Astrocyte (in vitro differentiated cells and primary cell): ENCODE data around the gene SYVN1. TPM values are rescaled to one million over a fixed set of nuclear protein-coding genes. Genes with fewer than 3 reads are reported as not detected.

Source experiments
- DNase-seq: peaks from one replicate; pipeline ENCODE4 v3.0.0-alpha.2; 2010; ENCODE audit warnings: low read depth
- FAIRE-seq: peaks from 2 replicates; lab custom pipeline; 2011; peaks lifted over from hg19 to GRCh38; lab: Jason Lieb, UNC
- H2AFZ ChIP-seq: 2 replicates; pipeline ENCODE4 v1.6.0; 2012; ENCODE audit warnings: low read depth, low read length, inconsistent platforms
- H3K27ac ChIP-seq: 2 replicates; pipeline ENCODE4 v1.5.1; 2011; ENCODE audit warnings: low read depth, low read length, inconsistent platforms
- H3K27me3 ChIP-seq: 2 replicates; pipeline ENCODE4 v1.6.0; 2011; ENCODE audit warnings: low read length, inconsistent platforms; ENCODE audit not compliant: insufficient read depth
- H3K36me3 ChIP-seq: 2 replicates; pipeline ENCODE4 v1.5.1; 2011; ENCODE audit warnings: low read length, inconsistent platforms; ENCODE audit not compliant: insufficient read depth
- H3K4me1 ChIP-seq: 2 replicates; pipeline ENCODE4 v1.5.1; 2011; ENCODE audit warnings: low read length, inconsistent platforms; ENCODE audit not compliant: insufficient read depth
- H3K4me2 ChIP-seq: 2 replicates; pipeline ENCODE4 v1.6.0; 2012; ENCODE audit warnings: low read length, inconsistent platforms
- H3K4me3 ChIP-seq: 2 replicates; pipeline ENCODE4 v1.5.1; 2011; ENCODE audit warnings: low read depth, mild to moderate bottlenecking, low read length, inconsistent platforms; ENCODE audit not compliant: insufficient read depth
- H3K79me2 ChIP-seq: 2 replicates; pipeline ENCODE4 v1.6.0; 2012; ENCODE audit warnings: mild to moderate bottlenecking, low read length, inconsistent platforms; ENCODE audit not compliant: insufficient read depth
- H3K9ac ChIP-seq: 2 replicates; pipeline ENCODE4 v1.6.0; 2012; ENCODE audit warnings: mild to moderate bottlenecking, low read length, inconsistent platforms
- H3K9me3 ChIP-seq: 2 replicates; pipeline ENCODE4 v1.5.1; 2012; ENCODE audit warnings: low read depth, mild to moderate bottlenecking, low read length, inconsistent platforms; ENCODE audit not compliant: insufficient read depth
- H4K20me1 ChIP-seq: 2 replicates; pipeline ENCODE4 v1.6.0; 2012; ENCODE audit warnings: low read length, inconsistent platforms; ENCODE audit not compliant: insufficient read depth
- H3K27ac Mint-ChIP-seq: one replicate; pipeline ENCODE4 v1.8.0; 2021; ENCODE audit warnings: mild to moderate bottlenecking, mixed read lengths; ENCODE audit not compliant: unreplicated experiment
- H3K27me3 Mint-ChIP-seq: one replicate; pipeline ENCODE4 v1.8.0; 2021; ENCODE audit warnings: low read depth, mixed read lengths; ENCODE audit not compliant: unreplicated experiment
- H3K36me3 Mint-ChIP-seq: one replicate; pipeline ENCODE4 v1.8.0; 2021; ENCODE audit warnings: low read depth, mixed read lengths; ENCODE audit not compliant: unreplicated experiment
- H3K4me1 Mint-ChIP-seq: one replicate; pipeline ENCODE4 v1.8.0; 2021; ENCODE audit warnings: low read depth, mixed read lengths; ENCODE audit not compliant: unreplicated experiment
- H3K4me3 Mint-ChIP-seq: one replicate; pipeline ENCODE4 v1.8.0; 2021; ENCODE audit warnings: mild to moderate bottlenecking, moderate library complexity, mixed read lengths; ENCODE audit not compliant: unreplicated experiment
- H3K9me3 Mint-ChIP-seq: one replicate; pipeline ENCODE4 v1.8.0; 2021; ENCODE audit warnings: mild to moderate bottlenecking, mixed read lengths; ENCODE audit not compliant: unreplicated experiment
- EZH2 ChIP-seq: IDR thresholded peaks from 2 replicates; pipeline ENCODE4 v1.6.1; 2012; ENCODE audit warnings: mild to moderate bottlenecking, low read length, inconsistent platforms; ENCODE audit not compliant: insufficient read depth
- total RNA-seq: library from RNA; stranded (reverse); gene quantifications from 2 replicates; pipeline ENCODE4 v1.2.1, GENCODE V29; 2021
- TF ChIP-seq, protein P1 (sequence below): IDR thresholded peaks from 2 replicates; pipeline ENCODE4 v1.5.1; 2011; ENCODE audit warnings: low read depth, mild to moderate bottlenecking, inconsistent platforms, low read length, moderate library complexity; ENCODE audit not compliant: insufficient read depth

The SYVN1 gene
- total RNA-seq, 1 donor from 2014 or later, result 43.0 TPM

DNA sequence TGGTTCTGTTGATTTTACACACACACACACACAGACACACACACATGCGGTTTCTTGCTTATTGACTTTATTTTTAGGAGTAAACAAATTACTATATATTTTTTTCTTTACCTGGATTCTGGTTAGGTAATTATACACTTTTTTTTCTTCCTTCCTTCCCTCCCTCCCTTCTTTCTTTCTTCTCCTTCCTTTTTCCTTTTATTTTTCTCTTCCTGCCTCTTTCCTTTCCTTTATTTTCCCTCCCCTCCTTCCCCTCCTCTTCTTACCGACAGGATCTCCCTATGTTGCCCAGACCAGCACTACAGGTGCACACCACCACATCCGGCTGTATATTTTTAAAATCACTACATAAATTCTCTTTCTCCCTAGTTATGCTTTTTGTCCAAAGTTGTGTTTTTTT is 32.6 kb upstream of the SYVN1 start:
- H3K4me2 ChIP-seq, result no peak overlapping the region
- H3K9me3 ChIP-seq, result no peaks in the 10 kb centered on the region
- DNase-seq, result no peak
- no peaks in the 10 kb centered on the region for H3K36me3 Mint-ChIP-seq
- no peak for FAIRE-seq
- H3K4me3 ChIP-seq, result no peak overlapping the region
- H3K27me3 Mint-ChIP-seq, result no peaks in the 10 kb centered on the region
- no peaks in the 10 kb centered on the region for H3K36me3 ChIP-seq
- H3K79me2 ChIP-seq, result no peaks in the 10 kb centered on the region
- no peak overlapping the region for H3K27ac Mint-ChIP-seq
- no peaks in the 10 kb centered on the region for H3K4me1 Mint-ChIP-seq
- no peak overlapping the region for H2AFZ ChIP-seq
- H3K4me3 Mint-ChIP-seq, result no peak overlapping the region
- no peaks in the 10 kb centered on the region for H3K9me3 Mint-ChIP-seq
- TF ChIP-seq, protein P1, sequence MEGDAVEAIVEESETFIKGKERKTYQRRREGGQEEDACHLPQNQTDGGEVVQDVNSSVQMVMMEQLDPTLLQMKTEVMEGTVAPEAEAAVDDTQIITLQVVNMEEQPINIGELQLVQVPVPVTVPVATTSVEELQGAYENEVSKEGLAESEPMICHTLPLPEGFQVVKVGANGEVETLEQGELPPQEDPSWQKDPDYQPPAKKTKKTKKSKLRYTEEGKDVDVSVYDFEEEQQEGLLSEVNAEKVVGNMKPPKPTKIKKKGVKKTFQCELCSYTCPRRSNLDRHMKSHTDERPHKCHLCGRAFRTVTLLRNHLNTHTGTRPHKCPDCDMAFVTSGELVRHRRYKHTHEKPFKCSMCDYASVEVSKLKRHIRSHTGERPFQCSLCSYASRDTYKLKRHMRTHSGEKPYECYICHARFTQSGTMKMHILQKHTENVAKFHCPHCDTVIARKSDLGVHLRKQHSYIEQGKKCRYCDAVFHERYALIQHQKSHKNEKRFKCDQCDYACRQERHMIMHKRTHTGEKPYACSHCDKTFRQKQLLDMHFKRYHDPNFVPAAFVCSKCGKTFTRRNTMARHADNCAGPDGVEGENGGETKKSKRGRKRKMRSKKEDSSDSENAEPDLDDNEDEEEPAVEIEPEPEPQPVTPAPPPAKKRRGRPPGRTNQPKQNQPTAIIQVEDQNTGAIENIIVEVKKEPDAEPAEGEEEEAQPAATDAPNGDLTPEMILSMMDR, result no peak
- TF ChIP-seq EZH2, result no peak
- no peak overlapping the region for H3K27ac ChIP-seq
- H3K27me3 ChIP-seq, result no peaks in the 10 kb centered on the region
- no peaks in the 10 kb centered on the region for H3K4me1 ChIP-seq
- H4K20me1 ChIP-seq, result no peaks in the 10 kb centered on the region
- H3K9ac ChIP-seq, result no peak overlapping the region

DNA sequence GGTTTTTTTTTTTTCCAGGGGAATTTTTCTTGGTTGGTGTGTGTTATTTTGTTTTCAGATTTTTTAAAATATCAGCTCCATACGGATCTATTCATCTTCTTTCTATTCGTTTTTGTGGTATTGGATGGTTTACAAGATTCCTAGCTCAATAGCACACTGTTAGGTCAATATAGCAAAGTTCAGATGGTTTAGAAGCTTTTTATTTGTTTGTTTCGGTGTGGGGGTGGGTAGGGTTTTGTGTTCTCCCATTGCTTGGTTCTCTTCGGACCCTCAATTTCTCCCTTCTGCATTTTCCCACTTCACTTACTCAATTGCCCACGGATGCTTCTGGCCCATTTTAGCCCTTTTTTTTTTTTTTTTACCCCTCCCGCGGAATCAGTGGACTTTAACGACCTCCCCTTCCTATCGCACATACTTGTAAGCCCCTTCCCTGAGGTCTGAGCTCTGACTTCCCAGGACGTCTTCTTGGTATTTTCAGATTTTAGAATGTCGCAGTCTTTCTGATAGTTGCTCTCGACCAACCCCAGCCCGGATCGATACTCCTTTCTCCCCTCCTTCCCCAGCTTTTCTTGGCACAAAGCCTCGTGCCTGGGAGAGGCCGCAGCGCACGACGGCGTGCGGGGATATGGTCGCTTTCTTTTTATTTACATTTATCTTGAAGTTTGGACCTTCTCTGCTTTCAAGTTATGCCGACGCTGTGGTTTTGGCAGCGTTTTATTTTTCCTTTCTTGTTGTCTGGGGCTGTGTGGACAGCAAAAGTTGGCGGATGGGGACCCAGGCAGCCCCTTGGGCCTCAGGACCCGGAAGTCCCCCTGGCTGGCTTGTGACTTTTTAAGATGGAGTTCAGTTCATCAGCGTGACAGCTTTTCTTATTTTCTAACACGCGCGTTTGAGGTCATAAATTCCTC is 31.3 kb upstream of the SYVN1 start:
- H3K27ac ChIP-seq, result no peak overlapping the region

More for the DNA sequence above, 31.3 kb upstream of the SYVN1 start:
- peaks cover 3% of the 10 kb centered on the region for H3K27me3 Mint-ChIP-seq
- TF ChIP-seq, protein P1, result no peak
- no peak for TF ChIP-seq EZH2
- H3K27me3 ChIP-seq, result no peaks in the 10 kb centered on the region
- H3K9me3 ChIP-seq, result no peaks in the 10 kb centered on the region
- H3K9ac ChIP-seq, result no peak overlapping the region
- H3K4me3 Mint-ChIP-seq, result no peak overlapping the region
- no peaks in the 10 kb centered on the region for H3K4me1 ChIP-seq
- no peaks in the 10 kb centered on the region for H3K36me3 ChIP-seq
- H3K4me1 Mint-ChIP-seq, result no peaks in the 10 kb centered on the region
- H3K9me3 Mint-ChIP-seq, result no peaks in the 10 kb centered on the region
- no peaks in the 10 kb centered on the region for H4K20me1 ChIP-seq
- FAIRE-seq (no peak), DNase-seq (no peak)
- H3K36me3 Mint-ChIP-seq, result no peaks in the 10 kb centered on the region
- no peak overlapping the region for H3K4me3 ChIP-seq
- no peaks in the 10 kb centered on the region for H3K79me2 ChIP-seq
- peak overlapping the region; percentile 38 for H3K4me2 ChIP-seq
- H2AFZ ChIP-seq, result peak overlapping the region; percentile 43
- no peak overlapping the region for H3K27ac Mint-ChIP-seq
